HCT116 (cell line): ENCODE results near the gene PTDSS2.

Experiments
- CEBPB ChIP-seq: IDR thresholded peaks from 2 replicates; pipeline ENCODE4 v1.6.1; 2012; ENCODE audit warnings: low read depth
- EGR1 ChIP-seq: IDR thresholded peaks from 2 replicates; pipeline ENCODE4 v1.6.1; 2012; ENCODE audit warnings: low read depth
- EZH2 ChIP-seq: fragments of 200-600 bp; sonication (generic); IDR thresholded peaks from 2 replicates; pipeline ENCODE4 v1.6.1; 2017; ENCODE audit warnings: antibody characterized with exemption, mixed run types
- EZH2phosphoT487 ChIP-seq: fragments of 200-600 bp; IDR thresholded peaks from 2 replicates; pipeline ENCODE4 v1.6.1; 2018; ENCODE audit warnings: antibody characterized with exemption, borderline replicate concordance
- POLR2A ChIP-seq: IDR thresholded peaks from 2 replicates; pipeline ENCODE4 v1.7.0; 2011; ENCODE audit warnings: borderline replicate concordance; ENCODE audit not compliant: insufficient read depth, insufficient read length; ENCODE audit errors: extremely low read depth
- TCF7L2 ChIP-seq: IDR thresholded peaks from 2 replicates; pipeline ENCODE4 v1.7.0; 2011; ENCODE audit warnings: borderline replicate concordance, inconsistent platforms; ENCODE audit not compliant: insufficient read depth, insufficient read length; ENCODE audit errors: extremely low read depth
- ZNF274 ChIP-seq: fragments of 200-500 bp; sonication (Bioruptor generic); IDR thresholded peaks from 2 replicates; pipeline ENCODE4 v1.6.1; 2014; ENCODE audit warnings: mild to moderate bottlenecking, low read depth, low read length, inconsistent platforms
- TF ChIP-seq, protein P1 (sequence below), 3 experiments: fragments of 200-600 bp in 1 of 3; sonication (generic) in 1 of 3; IDR thresholded peaks in 2 of 3; conservative IDR thresholded peaks in 1 of 3; 2 replicates each; pipeline ENCODE4 v1.5.1; 2012 to 2017; ENCODE audit warnings: low read depth in 2 of 3, low read length in 2 of 3, antibody characterized with exemption in 1 of 3, borderline replicate concordance in 1 of 3, control low read depth in 1 of 3, mild to moderate bottlenecking in 1 of 3, mixed read lengths in 1 of 3, mixed run types in 1 of 3, moderate library complexity in 1 of 3; ENCODE audit not compliant: insufficient read depth in 1 of 3
- TF ChIP-seq, protein P2 (sequence below): IDR thresholded peaks from 2 replicates; pipeline ENCODE4 v1.6.1; 2012; ENCODE audit warnings: low read depth

DNA sequence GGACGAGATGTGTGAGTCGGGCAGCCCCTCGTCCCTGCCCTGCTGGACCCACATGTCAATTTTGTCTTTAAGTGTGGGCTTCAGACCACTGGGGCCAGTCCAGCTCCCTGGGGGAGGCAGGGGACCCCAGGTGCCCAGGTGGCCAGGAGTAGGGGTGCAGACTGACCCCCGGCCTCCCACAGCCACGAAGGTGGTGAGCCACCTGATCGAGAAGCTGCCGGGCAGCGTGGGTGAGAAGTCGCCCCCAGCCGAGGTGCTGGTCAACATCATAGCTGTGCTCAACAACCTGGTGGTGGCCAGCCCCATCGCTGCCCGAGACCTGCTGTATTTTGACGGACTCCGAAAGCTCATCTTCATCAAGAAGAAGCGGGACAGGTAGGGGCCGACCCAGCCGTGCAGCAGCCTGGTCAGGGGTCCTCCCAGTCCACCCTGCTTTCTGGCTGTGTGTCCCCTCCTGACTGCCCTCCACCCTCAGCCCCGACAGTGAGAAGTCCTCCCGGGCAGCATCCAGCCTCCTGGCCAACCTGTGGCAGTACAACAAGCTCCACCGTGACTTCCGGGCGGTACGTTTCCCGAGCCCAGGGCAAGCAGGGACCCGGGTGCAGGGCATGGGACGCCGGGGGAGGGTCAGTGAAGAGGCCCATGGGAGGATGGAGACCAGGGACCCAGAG, 46.2 kb upstream of the PTDSS2 start:
- TF ChIP-seq, protein P1, sequence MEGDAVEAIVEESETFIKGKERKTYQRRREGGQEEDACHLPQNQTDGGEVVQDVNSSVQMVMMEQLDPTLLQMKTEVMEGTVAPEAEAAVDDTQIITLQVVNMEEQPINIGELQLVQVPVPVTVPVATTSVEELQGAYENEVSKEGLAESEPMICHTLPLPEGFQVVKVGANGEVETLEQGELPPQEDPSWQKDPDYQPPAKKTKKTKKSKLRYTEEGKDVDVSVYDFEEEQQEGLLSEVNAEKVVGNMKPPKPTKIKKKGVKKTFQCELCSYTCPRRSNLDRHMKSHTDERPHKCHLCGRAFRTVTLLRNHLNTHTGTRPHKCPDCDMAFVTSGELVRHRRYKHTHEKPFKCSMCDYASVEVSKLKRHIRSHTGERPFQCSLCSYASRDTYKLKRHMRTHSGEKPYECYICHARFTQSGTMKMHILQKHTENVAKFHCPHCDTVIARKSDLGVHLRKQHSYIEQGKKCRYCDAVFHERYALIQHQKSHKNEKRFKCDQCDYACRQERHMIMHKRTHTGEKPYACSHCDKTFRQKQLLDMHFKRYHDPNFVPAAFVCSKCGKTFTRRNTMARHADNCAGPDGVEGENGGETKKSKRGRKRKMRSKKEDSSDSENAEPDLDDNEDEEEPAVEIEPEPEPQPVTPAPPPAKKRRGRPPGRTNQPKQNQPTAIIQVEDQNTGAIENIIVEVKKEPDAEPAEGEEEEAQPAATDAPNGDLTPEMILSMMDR (IDR thresholded peaks at IDR 0.05 in 2 of 3, conservative IDR thresholded peaks at IDR 0.05 in 1 of 3; ENCODE audit: borderline replicate concordance in 1 of 3, insufficient read depth in 1 of 3, low read depth in 2 of 3, low read length in 2 of 3): no peak
- TF ChIP-seq EGR1: no peak
- TF ChIP-seq EZH2phosphoT487: no peak
- TF ChIP-seq ZNF274: no peak
- TF ChIP-seq POLR2A: no peak
- TF ChIP-seq EZH2: no peak
- no peak for TF ChIP-seq TCF7L2
- TF ChIP-seq, protein P2, sequence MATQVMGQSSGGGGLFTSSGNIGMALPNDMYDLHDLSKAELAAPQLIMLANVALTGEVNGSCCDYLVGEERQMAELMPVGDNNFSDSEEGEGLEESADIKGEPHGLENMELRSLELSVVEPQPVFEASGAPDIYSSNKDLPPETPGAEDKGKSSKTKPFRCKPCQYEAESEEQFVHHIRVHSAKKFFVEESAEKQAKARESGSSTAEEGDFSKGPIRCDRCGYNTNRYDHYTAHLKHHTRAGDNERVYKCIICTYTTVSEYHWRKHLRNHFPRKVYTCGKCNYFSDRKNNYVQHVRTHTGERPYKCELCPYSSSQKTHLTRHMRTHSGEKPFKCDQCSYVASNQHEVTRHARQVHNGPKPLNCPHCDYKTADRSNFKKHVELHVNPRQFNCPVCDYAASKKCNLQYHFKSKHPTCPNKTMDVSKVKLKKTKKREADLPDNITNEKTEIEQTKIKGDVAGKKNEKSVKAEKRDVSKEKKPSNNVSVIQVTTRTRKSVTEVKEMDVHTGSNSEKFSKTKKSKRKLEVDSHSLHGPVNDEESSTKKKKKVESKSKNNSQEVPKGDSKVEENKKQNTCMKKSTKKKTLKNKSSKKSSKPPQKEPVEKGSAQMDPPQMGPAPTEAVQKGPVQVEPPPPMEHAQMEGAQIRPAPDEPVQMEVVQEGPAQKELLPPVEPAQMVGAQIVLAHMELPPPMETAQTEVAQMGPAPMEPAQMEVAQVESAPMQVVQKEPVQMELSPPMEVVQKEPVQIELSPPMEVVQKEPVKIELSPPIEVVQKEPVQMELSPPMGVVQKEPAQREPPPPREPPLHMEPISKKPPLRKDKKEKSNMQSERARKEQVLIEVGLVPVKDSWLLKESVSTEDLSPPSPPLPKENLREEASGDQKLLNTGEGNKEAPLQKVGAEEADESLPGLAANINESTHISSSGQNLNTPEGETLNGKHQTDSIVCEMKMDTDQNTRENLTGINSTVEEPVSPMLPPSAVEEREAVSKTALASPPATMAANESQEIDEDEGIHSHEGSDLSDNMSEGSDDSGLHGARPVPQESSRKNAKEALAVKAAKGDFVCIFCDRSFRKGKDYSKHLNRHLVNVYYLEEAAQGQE: no peak
- TF ChIP-seq CEBPB: no peak
